HG03520 (cell line): Measurements from ENCODE around the gene C5orf58.
"Not testable (repeated sequence)": the region's sequence is repeated elsewhere in the genome, so short reads cannot be mapped to it uniquely, and the experiment has no call there.

Experiments used
- ATAC-seq: cut with Tn5 transposase; IDR thresholded peaks from one replicate; pipeline ENCODE4 v1.9.1; 2021; ENCODE audit warnings: mild to moderate bottlenecking, moderate library complexity; ENCODE audit not compliant: unreplicated experiment

Gene C5orf58

GRCh38 chr5:170223360-170223759 lies 9.4 kb upstream of the C5orf58 start:
- ATAC-seq = no peak

GRCh38 chr5:170223906-170224305 lies 8.9 kb upstream of the C5orf58 start:
- no peak for ATAC-seq

- ATAC-seq = no peak
Measured at GRCh38 chr5:170225326-170226128, 7.3 kb upstream of the C5orf58 start.

- no peak for ATAC-seq
Measured at GRCh38 chr5:170226129-170226615, 6.6 kb upstream of the C5orf58 start.

GRCh38 chr5:170226661-170227060 lies 6.1 kb upstream of the C5orf58 start:
- no peak for ATAC-seq

GRCh38 chr5:170228762-170229435 lies 3.9 kb upstream of the C5orf58 start:
- no peak for ATAC-seq

- ATAC-seq = no peak
Measured at GRCh38 chr5:170233358-170233892, 640 bp downstream of the C5orf58 start.

- no peak for ATAC-seq
Measured at GRCh38 chr5:170235876-170236864, 3.4 kb downstream of the C5orf58 start.

GRCh38 chr5:170238456-170239196 lies 5.8 kb downstream of the C5orf58 start:
- no peak for ATAC-seq

- not testable (repeated sequence) for ATAC-seq
Measured at GRCh38 chr5:170245436-170245835, 12.7 kb downstream of the C5orf58 start.

- no peak for ATAC-seq
Measured at GRCh38 chr5:170246126-170246870, 13.5 kb downstream of the C5orf58 start.

GRCh38 chr5:170247363-170247762 lies 14.6 kb downstream of the C5orf58 start:
- ATAC-seq = no peak

- no peak for ATAC-seq
Measured at GRCh38 chr5:170248172-170248930, 15.6 kb downstream of the C5orf58 start.

GRCh38 chr5:170248931-170249227 lies 16.1 kb downstream of the C5orf58 start:
- ATAC-seq = not testable (repeated sequence)

- no peak for ATAC-seq
Measured at GRCh38 chr5:170249355-170249754, 16.6 kb downstream of the C5orf58 start.

GRCh38 chr5:170250810-170251317 lies 18.1 kb downstream of the C5orf58 start:
- no peak for ATAC-seq

GRCh38 chr5:170251462-170251861 lies 18.7 kb downstream of the C5orf58 start:
- no peak for ATAC-seq

GRCh38 chr5:170252109-170252508 lies 19.3 kb downstream of the C5orf58 start:
- no peak for ATAC-seq
